GM12892 (cell line): ENCODE data around the gene C1QA.

Experiments used
- POLR2A ChIP-seq: IDR thresholded peaks from 2 replicates; pipeline ENCODE4 v1.6.1; 2011; ENCODE audit warnings: low read depth, low read length, control low read depth
- POLR2AphosphoS5 ChIP-seq: IDR thresholded peaks from 2 replicates; pipeline ENCODE4 v1.6.1; 2011; ENCODE audit warnings: low read depth, low read length, control low read depth
- TAF1 ChIP-seq: IDR thresholded peaks from 2 replicates; pipeline ENCODE4 v1.6.1; 2011; ENCODE audit warnings: low read depth, mild to moderate bottlenecking, control low read depth, low read length, borderline replicate concordance

- TF ChIP-seq POLR2AphosphoS5 (no peak), TAF1 (no peak), POLR2A (no peak)
These were observed 22.5 kb upstream of the C1QA start for GRCh38 chr1:22613951-22614350.
